GM23338 (cell line): ENCODE results near the gene LSM14B. TPM values are rescaled to one million over a fixed set of nuclear protein-coding genes. Genes with fewer than 3 reads are reported as not detected.
A peak's percentile ranks its signal among the peaks of the same experiment; 100 is the strongest.

Experiments
- ATAC-seq: fragments of 200-7000 bp; cut with Tn5 transposase; 3 replicates; pipeline ENCODE4 v1.9.1; 2020
- DNase-seq: peaks from one replicate; pipeline ENCODE4 v3.0.0-alpha.2; 2015; ENCODE audit warnings: low spot score
- H2AFZ ChIP-seq: fragments of 200-600 bp; sonication (generic); 2 replicates; pipeline ENCODE4 v1.8.0; 2016; ENCODE audit warnings: antibody characterized with exemption, mild to moderate bottlenecking, moderate library complexity
- H3F3A ChIP-seq: fragments of 200-600 bp; sonication (generic); replicated peaks from 2 replicates; pipeline ENCODE4 v1.8.0; 2017; ENCODE audit warnings: antibody characterized with exemption, mixed run types, low read depth
- H3K27ac ChIP-seq: fragments of 200-600 bp; sonication (generic); 2 replicates; pipeline ENCODE4 v1.6.1; 2016; ENCODE audit warnings: low read depth
- H3K27me3 ChIP-seq: fragments of 200-600 bp; sonication (generic); 2 replicates; pipeline ENCODE4 v1.8.0; 2016; ENCODE audit warnings: mild to moderate bottlenecking, mixed run types, moderate library complexity; ENCODE audit not compliant: insufficient read depth
- H3K36me3 ChIP-seq: fragments of 200-600 bp; sonication (generic); 2 replicates; pipeline ENCODE4 v1.8.0; 2016; ENCODE audit warnings: mild to moderate bottlenecking; ENCODE audit not compliant: insufficient read depth
- H3K4me1 ChIP-seq: fragments of 200-600 bp; sonication (generic); 2 replicates; pipeline ENCODE4 v1.8.0; 2016; ENCODE audit warnings: mild to moderate bottlenecking, moderate library complexity; ENCODE audit not compliant: insufficient read depth
- H3K4me2 ChIP-seq: fragments of 200-600 bp; sonication (generic); 2 replicates; pipeline ENCODE4 v1.7.1; 2017; ENCODE audit warnings: mixed run types
- H3K4me3 ChIP-seq: fragments of 200-600 bp; sonication (generic); 2 replicates; pipeline ENCODE4 v1.6.1; 2016; ENCODE audit warnings: mixed run types
- H3K79me2 ChIP-seq: fragments of 200-600 bp; sonication (generic); replicated peaks from 2 replicates; pipeline ENCODE4 v1.8.0; 2017; ENCODE audit warnings: mild to moderate bottlenecking; ENCODE audit not compliant: insufficient read depth
- H3K9me2 ChIP-seq: fragments of 200-600 bp; sonication (generic); 2 replicates; pipeline ENCODE4 v1.8.0; 2017; ENCODE audit not compliant: insufficient read depth
- H4K20me1 ChIP-seq: fragments of 200-600 bp; sonication (generic); replicated peaks from 2 replicates; pipeline ENCODE4 v1.8.0; 2017; ENCODE audit warnings: mild to moderate bottlenecking; ENCODE audit not compliant: insufficient read depth
- H3K27ac Mint-ChIP-seq: 2 replicates; pipeline ENCODE4 v1.8.0; 2020; ENCODE audit warnings: inconsistent platforms, mild to moderate bottlenecking, moderate library complexity, mixed read lengths
- H3K27me3 Mint-ChIP-seq: 3 replicates; pipeline ENCODE4 v1.8.0; 2022; ENCODE audit warnings: low read depth, mild to moderate bottlenecking, moderate library complexity, mixed read lengths, inconsistent platforms; ENCODE audit not compliant: insufficient read depth, poor library complexity
- H3K36me3 Mint-ChIP-seq: 3 replicates; pipeline ENCODE4 v1.8.0; 2021; ENCODE audit warnings: low read depth, mild to moderate bottlenecking, inconsistent platforms, moderate library complexity, mixed read lengths
- H3K4me1 Mint-ChIP-seq: 3 replicates; pipeline ENCODE4 v1.8.0; 2020; ENCODE audit warnings: mild to moderate bottlenecking, inconsistent platforms, mixed read lengths
- H3K4me3 Mint-ChIP-seq: 3 replicates; pipeline ENCODE4 v1.8.0; 2021; ENCODE audit warnings: moderate library complexity, mild to moderate bottlenecking, inconsistent platforms, mixed read lengths
- H3K9me3 Mint-ChIP-seq: 3 replicates; pipeline ENCODE4 v1.8.0; 2020; ENCODE audit warnings: moderate library complexity, mild to moderate bottlenecking, inconsistent platforms, mixed read lengths
- CREB1 ChIP-seq: fragments of 250-450 bp; sonication (Bioruptor Pico); IDR thresholded peaks from 2 replicates; pipeline ENCODE4 v1.5.0; 2020; ENCODE audit warnings: low read depth, mild to moderate bottlenecking, moderate library complexity
- CTCF ChIP-seq, 2 experiments: fragments of 200-600 bp in 1 of 2; sonication (generic) in 1 of 2; conservative IDR thresholded peaks; 2 replicates each; pipeline versions ENCODE4 v1.5.1 to v1.6.1; 2016 to 2017; ENCODE audit warnings: antibody characterized with exemption in 2 of 2, low read depth in 2 of 2, mild to moderate bottlenecking in 2 of 2, moderate library complexity in 1 of 2
- ETS1 ChIP-seq: IDR thresholded peaks from 2 replicates; pipeline ENCODE4 v1.6.1; 2016; ENCODE audit warnings: antibody characterized with exemption
- EZH2 ChIP-seq: fragments of 200-600 bp; sonication (generic); IDR thresholded peaks from one replicate; pipeline ENCODE4 v1.8.0; 2017; ENCODE audit warnings: antibody characterized with exemption, mild to moderate bottlenecking, low read depth; ENCODE audit not compliant: unreplicated experiment
- EZH2phosphoT487 ChIP-seq: fragments of 200-600 bp; sonication (generic); IDR thresholded peaks from one replicate; pipeline ENCODE4 v1.8.1; 2018; ENCODE audit warnings: antibody characterized with exemption; ENCODE audit not compliant: unreplicated experiment
- JUNB ChIP-seq: IDR thresholded peaks from one replicate; pipeline ENCODE4 v1.6.1; 2016; ENCODE audit warnings: antibody characterized with exemption; ENCODE audit not compliant: unreplicated experiment
- NANOG ChIP-seq: IDR thresholded peaks from 2 replicates; pipeline ENCODE4 v1.6.1; 2016; ENCODE audit warnings: antibody characterized with exemption, borderline replicate concordance
- POLR2AphosphoS5 ChIP-seq: IDR thresholded peaks from 2 replicates; pipeline ENCODE4 v1.6.1; 2016; ENCODE audit warnings: antibody characterized with exemption, low read depth
- REST ChIP-seq: IDR thresholded peaks from one replicate; pipeline ENCODE4 v1.6.1; 2018; ENCODE audit warnings: antibody characterized with exemption; ENCODE audit not compliant: unreplicated experiment
- STAT1 ChIP-seq: IDR thresholded peaks from one replicate; pipeline ENCODE4 v1.6.1; 2016; ENCODE audit warnings: antibody characterized with exemption; ENCODE audit not compliant: unreplicated experiment
- ZNF114 ChIP-seq: fragments of 250-450 bp; sonication (Bioruptor Pico); IDR thresholded peaks from 2 replicates; pipeline ENCODE4 v1.5.0; 2020; ENCODE audit warnings: mild to moderate bottlenecking, moderate library complexity
- ZNF331 ChIP-seq: fragments of 250-450 bp; sonication (Bioruptor Pico); IDR thresholded peaks from 2 replicates; pipeline ENCODE4 v1.5.0; 2020; ENCODE audit warnings: low read depth, mild to moderate bottlenecking, moderate library complexity
- ZNF462 ChIP-seq: fragments of 250-450 bp; sonication (Bioruptor Pico); IDR thresholded peaks from 2 replicates; pipeline ENCODE4 v1.5.0; 2020; ENCODE audit warnings: mild to moderate bottlenecking, moderate library complexity
- long read RNA-seq: library from polyadenylated mRNA; unstranded; transcript quantifications from one replicate; pipeline ENCODE4 v2.0.0, GENCODE V29; 2020; ENCODE audit not compliant: unreplicated experiment
- polyA plus RNA-seq: library from polyadenylated mRNA; unstranded; fragments of >200 nt; fragmentation: Nextera tagmentation; extraction: Ambion mirVana; gene quantifications from 2 replicates; pipeline ENCODE4 v1.2.1, GENCODE V29; 2016
- total RNA-seq: library from RNA; depleted of rRNA; stranded (reverse); fragments of >200 nt; shearing (Covaris generic); gene quantifications from 2 replicates; pipeline ENCODE4 v1.2.3, GENCODE V29; 2014; rRNA removed

Gene LSM14B
- total RNA-seq (46.3 and 55.7 TPM in 2 replicates), polyA plus RNA-seq (9.6 and 12.1 TPM in 2 replicates)
- long read RNA-seq = 0 reads

DNA sequence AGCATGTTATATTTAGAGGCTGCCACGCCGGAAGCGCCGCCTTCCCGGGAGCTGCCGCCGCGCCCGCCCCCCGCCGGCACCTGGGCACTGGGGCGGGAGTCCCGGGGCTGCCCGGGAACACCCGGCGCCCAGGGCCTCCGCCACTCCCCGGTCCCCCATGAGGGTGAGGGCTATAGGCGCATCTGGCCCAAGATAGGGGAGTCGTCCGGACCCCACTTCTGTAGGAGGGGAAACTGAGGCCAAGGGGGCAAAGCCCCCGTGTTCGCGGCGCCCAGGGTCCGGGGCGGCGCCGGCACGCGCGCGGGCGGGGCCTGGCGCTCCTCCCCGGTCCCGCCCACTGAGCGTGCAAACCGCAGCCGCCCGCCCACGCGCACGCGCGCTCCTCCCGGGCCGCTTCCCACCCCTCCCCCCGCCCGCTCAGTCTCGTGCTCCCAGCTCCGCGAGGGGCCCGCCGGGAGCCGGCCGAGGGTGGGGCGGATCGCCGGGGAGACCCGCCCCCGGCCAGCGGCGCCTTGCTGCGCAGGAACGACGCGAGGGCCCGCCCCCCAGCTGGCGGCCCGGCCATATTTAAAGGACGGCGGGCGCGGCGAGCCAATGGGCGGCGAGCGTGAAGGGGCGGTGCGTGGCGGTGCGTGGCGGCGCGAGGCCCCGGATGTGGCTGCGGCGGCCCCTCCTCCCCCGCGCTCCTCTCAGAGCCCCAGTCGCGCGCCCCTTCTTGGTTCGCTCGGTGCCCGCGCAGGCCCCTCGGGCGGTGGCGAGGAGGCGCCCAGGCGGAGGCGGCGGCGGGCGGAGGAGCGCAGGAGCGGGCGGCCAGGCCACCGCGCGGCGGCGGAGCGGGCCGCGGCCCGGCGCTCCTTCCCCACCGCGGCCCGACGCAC lies at the start of gene LSM14B:
TSS of gene LSM14B (plus strand) at position 700 of the 878 bp plus-strand sequence. CDS start 192 bp downstream, outside the sequence.
- Histone ChIP-seq H3K4me1 (peaks cover 16% of the 10 kb centered on the region), H4K20me1 (peaks cover 27% of the 10 kb centered on the region), H3K9me2 (no peaks in the 10 kb centered on the region), H3K27me3 (no peaks in the 10 kb centered on the region), H3F3A (peaks cover 13% of the 10 kb centered on the region), H3K79me2 (peaks cover 42% of the 10 kb centered on the region), H3K36me3 (peaks cover 27% of the 10 kb centered on the region), H3K27ac (peak within 1 kb of the TSS; percentile 98), H2AFZ (peak within 1 kb of the TSS; percentile 98), H3K4me2 (peak within 1 kb of the TSS; percentile 94), H3K4me3 (peak within 1 kb of the TSS; percentile 82)
- Mint-ChIP-seq H3K36me3 (peaks cover 37% of the 10 kb centered on the region), H3K27me3 (peaks cover 13% of the 10 kb centered on the region), H3K4me3 (peak within 1 kb of the TSS; percentile 85), H3K4me1 (peaks cover 36% of the 10 kb centered on the region), H3K9me3 (no peaks in the 10 kb centered on the region), H3K27ac (peak within 1 kb of the TSS; percentile 94)
- TF ChIP-seq CREB1 (CRISPR knock-in tag) (peak; percentile 80), ZNF462 (no peak), ETS1 (no peak), ZNF114 (CRISPR knock-in tag) (no peak), POLR2AphosphoS5 (peak; percentile 53; the same call in 1 of the 2 replicates), CTCF (conservative IDR thresholded peaks at IDR 0.05; ENCODE audit: low read depth in 2 of 2) (no peak), REST (no peak), NANOG (no peak), ZNF331 (CRISPR knock-in tag) (no peak), STAT1 (no peak), JUNB (no peak), EZH2phosphoT487 (no peak), EZH2 (no peak)
- peak; percentile 96 for DNase-seq
- ATAC-seq = peak; percentile 64
